NK-92 (cell line): ENCODE data around the gene JUN.
A peak's percentile ranks its signal among the peaks of the same experiment; 100 is the strongest.

Experiments used
- DNase-seq: peaks from one replicate; lab custom pipeline; 2025; ENCODE audit not compliant: unreplicated experiment; lab: John Stamatoyannopoulos, UW

JUN gene

DNA sequence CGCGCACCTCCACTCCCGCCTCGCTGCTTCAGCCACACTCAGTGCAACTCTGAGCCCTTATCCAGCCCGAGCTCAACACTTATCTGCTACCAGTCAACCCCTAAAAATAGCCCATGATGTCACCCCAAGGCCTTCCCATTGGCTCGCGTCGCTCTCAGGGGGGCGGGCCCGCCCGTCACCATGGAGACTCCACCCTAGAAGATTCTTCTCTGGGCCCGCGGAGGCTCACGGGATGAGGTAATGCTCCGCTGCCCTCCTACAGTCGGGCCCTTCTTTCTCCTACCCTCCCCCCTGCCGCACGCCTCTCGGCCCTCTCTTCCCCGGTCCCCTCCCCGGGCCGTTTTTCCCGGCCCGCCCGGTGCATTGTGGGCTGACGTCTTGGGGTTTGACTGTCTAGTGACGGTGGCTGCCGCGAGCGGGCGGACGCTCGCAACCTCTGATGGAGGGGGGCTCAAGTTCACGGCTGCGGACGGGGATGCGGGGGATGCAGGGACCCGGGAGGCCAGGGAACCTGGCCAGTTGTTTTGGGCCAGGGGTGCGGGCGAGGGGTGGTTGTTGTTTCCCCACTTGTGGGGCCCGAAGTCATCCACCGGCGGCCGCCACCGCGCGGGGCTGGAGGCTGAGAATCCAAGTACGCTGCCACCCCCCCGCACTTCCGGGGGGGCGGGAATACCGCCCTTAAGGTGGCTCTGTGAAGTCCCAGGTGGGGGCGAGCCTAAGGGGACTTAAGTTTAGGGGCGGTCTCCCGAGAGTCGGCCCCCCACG, at the start of gene JUN:
Gene JUN (minus strand): TSS at position 55 of the 765 bp plus-strand sequence. CDS start 977 bp downstream, outside the sequence.
- DNase-seq: peak; percentile 97

DNA sequence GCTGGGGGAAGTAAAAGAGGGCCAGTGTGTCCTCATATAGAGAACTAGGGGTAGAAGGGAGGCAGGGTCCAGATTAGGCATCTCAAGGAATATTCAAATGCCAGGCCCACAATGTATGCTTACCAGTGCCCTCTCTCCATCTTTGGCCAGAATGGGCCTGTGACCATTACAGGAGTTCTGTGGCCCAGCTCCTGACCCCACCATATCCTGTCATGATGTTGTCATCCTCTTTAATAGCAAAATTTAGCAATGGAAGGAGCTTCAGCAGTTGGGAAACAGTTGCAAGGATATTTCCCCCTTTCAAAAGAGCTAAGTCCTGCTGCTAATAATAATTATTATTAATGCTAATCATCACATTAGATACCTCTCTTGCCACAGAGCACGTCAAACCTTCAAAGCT, 49.3 kb upstream of the JUN start:
- DNase-seq: no peak

DNA sequence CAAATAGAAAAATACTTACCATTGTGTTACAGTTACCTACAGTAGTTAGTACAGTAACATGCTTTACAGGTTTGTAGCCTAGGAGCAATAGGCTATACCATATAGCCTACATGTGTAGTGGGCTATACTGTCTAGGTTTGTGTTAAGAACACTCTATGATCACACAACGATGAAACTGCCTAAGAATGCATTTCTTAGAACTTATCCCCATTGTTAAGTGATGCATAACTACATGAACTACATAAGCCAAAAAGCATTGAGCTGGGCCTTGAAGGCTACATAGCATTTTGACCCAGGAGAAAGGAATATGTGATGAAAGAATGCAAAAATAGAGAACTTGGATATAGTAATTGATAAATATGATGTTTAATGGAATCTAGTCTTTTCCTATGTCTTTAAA, 46.4 kb upstream of the JUN start:
- no peak for DNase-seq

DNA sequence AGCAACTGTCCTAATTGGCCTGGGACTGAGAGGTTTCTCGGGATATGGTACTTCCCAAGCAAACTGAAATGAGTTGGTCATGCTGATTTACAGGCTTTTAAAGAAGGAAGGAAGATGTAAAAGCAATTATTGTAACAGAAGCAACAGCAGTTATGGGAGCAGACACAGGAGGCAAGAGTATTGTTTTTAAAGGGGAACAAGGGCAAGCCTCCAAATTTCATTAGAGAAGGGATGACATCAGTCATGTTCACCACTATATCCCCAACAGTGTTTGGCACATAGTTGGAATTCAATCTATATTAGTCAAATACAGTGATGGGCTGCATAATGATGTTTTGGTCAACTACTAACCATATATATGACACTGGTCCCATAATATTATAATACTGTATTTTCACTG, 46.0 kb upstream of the JUN start:
- no peak for DNase-seq

DNA sequence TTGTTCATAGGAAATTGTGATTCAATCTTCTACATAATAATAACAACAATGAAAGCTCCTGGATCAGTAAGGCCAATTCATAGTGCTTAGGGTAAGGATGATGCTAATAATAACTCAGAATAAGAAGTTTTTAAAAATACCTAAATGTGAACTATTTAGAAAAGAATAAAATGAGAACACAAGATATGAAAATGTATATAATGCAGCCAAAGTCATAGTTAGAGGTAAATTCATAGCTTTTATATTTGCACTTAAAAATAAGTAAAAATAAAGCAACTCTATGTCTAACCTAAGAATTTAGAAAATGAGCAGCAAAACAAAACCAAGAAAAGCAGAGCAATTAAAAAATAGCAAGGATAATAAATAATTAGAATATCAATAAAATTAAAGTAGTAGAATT, 43.5 kb upstream of the JUN start:
- no peak for DNase-seq

DNA sequence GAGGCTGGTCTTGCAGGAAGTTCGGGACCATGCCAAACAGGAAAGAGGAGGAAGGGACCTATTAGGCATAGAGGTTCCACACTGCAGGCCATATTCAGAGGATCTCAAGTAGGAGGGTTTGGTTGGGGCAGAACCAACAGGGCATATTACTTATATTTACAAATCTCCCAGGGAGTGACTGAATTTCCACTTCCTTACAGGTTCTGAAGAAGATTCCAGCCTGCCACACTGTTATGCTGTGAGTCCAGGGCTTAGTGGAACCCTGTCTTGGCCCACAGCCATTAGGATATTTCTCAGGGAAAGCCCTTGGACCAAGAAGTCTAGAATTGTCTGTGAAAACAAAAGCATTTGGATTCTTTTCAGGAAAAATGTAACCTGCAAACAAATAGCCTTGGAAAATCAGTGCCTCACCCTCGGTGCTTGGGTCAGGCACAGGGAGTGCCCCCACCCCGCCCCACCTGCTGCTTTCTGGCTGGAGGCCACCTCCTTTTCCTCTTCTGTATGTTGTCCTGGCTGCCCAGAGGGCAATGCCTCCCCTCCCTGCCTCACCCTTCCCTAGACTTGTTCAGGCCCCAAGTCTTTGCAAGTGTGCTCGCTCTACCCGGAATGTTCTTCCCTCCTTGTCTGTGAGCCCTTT, 41.0 kb upstream of the JUN start:
- DNase-seq: no peak

DNA sequence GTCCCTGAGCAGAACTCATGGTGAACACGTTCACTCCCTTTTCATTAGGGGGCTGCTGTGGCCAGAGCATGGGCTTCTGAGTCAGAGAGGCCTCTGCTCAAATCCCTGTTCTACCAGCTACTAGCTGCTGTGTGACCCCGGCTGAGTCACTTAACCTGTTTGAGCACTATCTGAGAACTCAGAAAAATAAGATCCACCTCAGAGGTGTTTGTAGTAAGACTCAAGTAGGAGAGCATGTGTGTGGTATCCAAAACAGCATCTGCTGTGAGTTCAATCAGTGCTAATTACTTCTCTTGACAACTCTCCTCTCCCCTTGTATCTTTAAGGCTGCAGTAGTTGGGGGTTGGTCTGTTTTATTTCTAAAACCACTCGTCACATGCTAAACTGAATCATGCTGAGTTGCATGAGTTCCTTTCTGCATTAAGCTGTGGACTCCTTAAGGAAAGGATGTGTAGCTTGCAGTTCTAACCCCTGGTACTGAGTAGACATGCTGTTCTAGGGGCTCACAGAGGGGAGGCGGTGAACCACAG, 39.7 kb upstream of the JUN start:
- DNase-seq: no peak

DNA sequence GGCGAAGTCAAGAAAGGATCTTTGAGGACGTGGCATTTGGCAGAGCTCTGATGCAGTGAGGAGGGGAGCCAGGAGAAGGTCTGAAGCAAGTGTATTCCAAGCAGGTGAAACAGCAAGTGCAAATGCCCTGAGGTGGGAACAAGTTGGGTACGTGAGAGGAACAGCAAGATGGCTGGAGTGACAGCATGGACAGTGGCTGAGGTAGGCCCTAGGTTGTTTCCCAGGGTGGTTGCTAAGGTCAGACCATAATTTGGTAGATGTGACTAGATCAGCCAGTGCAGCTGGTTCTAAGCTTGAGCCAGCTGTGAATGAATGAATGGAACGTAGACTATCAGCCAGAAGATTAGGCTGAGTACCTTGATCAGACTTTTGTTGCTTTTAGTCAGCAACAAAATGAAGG, 37.5 kb upstream of the JUN start:
- DNase-seq: no peak

DNA sequence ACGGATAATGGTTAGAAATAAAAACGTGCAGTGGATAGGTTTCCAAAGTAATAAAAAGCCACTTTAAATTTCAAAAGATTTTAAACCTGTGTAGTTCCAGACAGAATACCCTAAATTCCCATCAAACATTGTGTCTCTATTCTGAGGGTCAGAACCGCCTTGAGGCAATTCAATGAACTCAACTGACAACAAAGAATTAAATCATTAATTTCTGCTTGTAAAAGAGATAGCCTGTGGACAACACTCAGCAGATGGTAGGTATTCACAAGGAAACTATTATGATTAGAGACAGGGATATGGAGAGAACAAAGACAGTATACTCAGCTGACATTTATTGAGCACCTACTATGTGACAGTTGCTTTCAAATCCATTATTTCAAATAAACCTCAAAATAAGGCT, 35.1 kb upstream of the JUN start:
- no peak for DNase-seq

DNA sequence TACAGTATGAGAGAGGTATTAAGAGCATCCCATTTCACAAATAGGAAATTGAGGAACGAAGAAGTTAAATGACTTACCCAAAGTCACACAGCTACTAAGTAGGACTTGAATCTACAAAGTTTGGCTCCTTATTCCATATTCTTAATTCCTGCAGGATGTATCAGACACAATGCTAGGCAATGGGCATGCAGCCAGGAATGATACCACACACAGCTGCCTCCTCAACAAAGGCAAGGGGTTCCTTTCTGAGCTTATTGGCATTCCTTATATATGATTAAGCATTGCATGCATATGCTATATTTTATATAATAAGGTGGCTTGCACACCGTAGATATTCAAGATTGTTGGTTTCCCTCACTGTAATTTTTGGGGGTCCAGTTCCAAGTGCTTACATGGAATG, 34.2 kb upstream of the JUN start:
- DNase-seq: no peak

DNA sequence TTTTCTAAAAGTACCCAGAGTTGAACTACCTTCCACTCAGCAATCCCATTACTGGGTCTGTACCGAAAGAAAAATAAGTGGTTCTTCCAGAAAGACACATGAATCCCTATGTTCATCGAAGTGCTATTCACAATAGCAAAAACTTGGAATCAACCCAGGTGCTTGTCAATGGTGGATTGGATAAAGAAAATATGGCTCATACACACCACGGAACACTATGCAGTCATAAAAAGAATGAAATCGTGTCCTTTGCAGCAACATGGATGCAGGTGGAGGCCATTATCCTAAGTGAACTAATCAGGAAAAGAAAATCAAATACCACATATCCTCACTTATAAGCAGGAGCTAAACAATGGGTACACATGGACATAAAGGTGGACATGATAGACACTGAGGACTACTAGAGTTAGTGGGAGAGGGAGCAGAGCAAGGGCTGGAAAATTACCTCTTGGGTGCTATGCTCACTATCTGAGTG, 32.9 kb upstream of the JUN start:
- DNase-seq: no peak

DNA sequence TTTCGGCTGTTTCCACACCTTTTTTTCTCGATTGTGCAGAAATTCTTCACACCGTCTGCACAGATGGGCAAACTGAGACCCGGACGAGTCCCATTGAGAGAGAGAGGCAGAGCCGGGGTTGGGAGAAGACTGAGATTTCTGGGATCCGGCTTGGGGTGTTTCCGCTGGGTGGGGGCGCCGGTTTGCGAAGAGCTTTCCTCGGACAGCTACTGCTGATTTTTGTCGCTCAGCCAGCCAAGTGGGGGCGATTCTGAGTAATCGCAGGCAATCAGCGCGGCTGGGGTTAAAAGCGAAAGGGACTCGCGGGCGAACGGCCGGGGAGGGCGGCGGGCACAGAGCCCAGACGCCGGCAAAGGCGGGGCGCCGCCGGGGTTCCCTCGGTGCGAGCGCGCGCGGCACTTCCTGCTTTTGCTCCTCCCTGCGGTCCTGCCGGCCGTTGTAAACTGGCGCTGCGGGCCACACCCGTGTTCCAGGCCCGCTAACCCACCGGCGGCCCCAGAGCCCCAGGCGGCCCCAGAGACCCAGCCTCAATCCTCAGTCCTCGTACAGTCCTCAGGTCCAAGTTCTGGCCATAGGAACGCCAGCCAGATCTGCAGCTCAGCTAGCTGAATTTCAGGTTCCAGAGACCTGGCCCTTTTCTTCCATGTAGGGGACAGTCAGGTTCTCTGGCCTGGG, 32.4 kb upstream of the JUN start:
- DNase-seq: no peak

DNA sequence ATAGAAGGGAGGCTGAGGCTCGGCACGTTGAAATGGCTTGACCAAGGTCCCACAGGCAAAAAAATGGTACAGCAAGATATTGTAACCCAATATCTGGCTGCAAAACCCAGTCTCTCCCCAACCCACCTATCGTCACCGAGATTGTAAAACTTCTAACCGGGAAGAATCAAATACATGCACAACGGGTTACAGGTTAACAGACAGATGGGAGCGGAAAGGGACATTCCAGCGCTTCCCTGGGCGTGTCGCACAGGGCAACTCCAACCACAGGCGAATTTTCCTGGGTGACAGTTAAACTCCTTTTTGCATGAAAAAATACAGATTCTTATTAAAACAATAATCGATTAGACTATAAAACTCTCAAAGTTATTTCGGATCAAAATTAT, 31.8 kb upstream of the JUN start:
- no peak for DNase-seq

DNA sequence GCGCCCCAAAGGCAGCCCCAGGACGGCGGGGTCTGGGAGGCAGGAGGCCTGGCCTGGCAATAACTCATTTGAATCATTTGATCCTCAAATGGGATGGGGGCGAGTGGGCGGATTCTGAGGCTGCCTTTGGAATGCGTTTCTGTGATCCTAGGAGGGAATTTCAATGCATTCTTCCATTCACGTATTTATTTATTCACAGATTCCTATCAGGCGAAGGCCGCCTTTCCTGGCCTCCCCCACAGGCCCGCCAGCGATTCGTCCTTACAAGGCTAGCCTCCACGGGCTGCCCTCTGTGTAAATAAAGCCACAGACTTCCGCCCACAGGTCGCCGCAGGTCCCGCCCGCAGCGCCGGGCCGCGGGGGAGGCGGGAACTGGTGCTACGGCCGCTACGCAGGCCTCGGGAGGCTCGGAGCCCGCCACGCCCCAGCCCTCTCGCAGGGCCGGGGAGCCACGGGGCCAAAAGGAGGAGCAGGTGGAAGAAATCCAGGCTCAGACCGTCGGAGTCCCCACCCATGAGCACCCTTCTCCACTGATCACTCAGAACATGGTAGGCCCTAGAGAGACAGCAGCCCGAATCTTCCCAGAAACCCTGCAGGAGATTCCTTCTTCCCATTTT, 31.3 kb upstream of the JUN start:
- DNase-seq: no peak

DNA sequence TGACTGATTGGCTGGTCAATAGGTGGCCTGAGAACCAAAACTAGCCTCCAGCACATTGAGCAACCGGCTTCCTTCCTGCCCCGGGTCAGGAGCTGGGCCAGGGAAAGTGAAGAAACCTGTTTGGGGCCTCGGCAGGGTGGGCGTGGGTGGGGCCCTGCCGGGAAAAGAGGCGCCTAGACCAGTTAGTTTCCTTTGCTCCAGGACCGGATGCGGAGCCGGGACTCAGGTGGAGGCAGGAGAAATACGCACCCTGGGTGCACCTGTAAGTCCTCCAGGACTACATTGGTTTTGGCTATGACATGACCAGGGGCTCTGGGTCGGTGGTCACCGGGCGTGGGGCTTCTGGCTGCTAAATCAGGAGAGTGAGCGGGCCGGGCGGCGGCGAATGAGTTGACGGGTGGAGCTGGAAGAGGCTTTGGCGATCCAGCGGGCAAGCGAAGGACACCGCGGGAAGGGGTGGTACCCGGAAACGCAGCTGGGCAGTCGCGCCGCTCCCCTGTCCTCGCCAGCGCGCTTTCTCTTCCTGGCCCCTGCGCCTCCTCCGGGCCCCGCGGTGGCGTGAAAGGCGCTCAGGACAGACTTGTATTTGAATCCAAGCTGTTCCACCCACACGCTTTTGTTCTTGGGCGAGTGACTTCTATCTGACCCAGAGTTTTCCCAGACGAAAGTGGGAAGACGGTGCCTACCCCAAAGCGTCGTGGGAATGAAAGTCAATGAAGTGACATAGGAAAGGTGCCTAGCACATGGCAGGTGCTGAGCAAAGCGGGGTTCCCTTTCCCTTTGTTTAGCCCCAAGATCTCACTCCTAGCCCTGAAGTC, 30.6 kb upstream of the JUN start:
- DNase-seq: no peak

DNA sequence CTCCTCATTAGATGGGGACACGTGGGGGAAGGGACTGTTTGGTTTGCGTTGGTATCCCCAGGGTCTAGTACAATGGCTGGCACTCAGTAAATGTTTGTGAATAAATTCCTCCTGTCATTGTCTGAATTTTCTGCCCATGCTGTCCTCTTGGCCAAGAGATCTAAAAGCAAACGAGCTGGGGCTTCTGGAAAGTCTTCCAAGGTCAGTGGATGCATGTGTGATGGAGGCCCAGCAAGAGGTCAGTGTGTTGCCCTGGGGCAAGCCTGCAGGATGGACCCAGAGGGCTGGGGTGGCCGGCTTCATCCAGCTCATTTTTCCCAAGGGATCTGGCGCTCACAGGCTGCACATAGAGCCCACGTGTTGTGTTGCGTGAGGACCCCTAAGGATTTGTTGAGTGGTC, 30.0 kb upstream of the JUN start:
- DNase-seq: no peak

DNA sequence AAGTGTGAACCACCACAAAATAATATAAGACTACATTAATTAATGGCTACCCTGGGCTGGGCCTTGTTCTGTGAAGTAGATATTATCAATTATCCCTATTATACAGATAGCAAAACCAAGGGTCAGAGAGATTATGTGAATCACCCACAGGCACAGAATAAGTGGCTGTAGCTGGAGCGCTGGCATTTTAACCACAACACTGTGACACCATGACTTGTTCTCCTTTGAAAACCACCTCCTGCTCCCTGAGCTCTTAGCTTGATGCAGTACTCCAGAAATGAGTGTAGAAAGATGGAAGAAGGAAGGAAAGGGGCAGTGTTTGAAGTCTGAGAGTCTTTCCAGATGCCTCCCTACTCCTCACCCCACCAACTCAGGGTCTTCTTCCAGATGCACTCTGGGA, 29.5 kb upstream of the JUN start:
- DNase-seq: no peak

DNA sequence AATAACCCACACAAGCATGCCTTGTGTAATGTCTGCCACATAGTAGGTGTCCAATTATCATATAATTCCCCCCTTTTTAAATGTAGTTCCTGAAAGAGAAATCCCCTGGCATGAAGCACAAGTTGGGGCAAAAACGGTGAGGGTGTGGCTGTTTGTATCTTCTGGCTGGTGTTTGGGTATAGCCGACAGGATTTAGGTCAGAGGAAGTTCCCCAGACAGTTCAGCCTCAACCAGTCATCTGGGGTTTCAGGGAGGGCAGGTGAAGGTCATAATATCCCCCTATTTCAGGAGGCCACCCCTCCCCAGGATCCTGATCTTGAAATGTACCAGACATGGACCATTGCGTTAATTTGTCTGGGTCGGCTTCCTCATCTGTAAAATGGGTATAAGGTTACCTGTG, 29.1 kb upstream of the JUN start:
- DNase-seq: no peak

DNA sequence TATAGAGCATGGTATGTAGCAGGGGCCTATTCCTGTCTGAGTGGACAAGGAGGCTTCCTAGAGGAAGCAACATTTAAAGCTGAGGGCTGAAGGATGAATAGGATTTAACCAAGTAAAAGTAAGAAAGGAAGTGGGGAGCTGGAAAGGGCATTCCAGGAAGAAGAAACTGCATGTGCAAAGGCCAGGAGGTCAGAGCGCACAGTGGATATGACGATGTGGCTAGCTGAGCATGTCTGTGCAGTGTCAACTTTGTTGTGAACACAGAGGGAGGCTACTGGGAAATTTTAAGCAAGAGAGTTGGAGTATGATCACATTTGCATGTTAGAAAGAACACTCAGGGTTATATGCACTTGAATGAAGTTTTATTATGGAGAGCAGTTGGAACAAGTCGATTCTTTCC, 28.6 kb upstream of the JUN start:
- no peak for DNase-seq

DNA sequence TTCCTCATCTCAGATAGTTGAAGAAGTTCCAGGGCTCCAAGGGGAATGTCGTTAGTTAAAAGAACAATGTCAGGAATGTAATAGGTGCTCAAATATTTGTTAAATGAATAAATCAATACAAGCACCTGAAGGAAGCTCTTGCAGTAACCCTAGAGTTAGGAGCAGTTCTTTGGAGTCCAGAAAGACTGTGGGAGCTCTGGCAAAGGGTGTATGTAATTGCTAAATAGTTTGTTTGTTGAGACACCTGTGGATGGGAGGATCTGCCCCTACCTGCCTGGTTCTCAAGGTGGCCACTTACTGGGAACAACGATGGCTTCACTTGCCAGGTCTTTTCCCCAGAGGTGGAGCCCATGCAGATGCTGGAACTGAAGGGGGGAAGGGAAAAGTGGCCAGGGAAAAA, 27.5 kb upstream of the JUN start:
- DNase-seq: no peak
